Stimulated activated naive CD4-positive, alpha-beta T cell treated with Interleukin-2 at 50 U/mL for 16 hours (primary cell): Measurements from ENCODE around the gene LRRC7.
"Not testable (repeated sequence)": the region's sequence is repeated elsewhere in the genome, so short reads cannot be mapped to it uniquely, and the experiment has no call there.

Source experiments
- DNase-seq: peaks from one replicate; lab custom pipeline; 2025; lab: John Stamatoyannopoulos, UW

Gene LRRC7

GRCh38 chr1:69888016-69888415 is 320.3 kb downstream of the LRRC7 start:
- DNase-seq: not testable (repeated sequence)

- no peak for DNase-seq
Measured at GRCh38 chr1:69888657-69889056, 320.9 kb downstream of the LRRC7 start.

DNA sequence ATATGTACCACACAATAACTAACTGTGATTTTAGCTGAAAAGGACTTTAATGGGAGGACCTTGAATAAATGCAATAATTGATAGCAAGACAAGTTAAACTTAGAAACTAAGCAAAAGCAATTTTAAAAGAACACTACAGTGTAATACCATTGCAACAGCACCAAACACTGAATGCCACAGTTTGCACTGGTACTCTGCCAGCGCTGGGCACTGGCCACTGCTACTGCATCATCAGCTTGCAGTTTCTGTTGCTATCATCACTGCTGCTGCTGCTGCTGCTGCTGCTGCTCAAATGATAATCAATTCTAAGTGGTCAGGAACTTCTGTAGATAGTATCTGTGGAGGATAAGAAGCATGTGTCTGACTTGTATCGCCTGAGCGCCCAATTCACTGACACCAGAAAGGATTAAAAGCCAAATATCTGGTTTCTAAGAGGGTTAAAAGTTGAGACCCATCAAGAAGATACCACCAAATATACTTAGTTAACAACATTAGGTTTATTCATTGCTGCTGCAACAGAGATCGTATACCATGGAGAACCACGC is 330.8 kb downstream of the LRRC7 start:
- no peak for DNase-seq

DNA sequence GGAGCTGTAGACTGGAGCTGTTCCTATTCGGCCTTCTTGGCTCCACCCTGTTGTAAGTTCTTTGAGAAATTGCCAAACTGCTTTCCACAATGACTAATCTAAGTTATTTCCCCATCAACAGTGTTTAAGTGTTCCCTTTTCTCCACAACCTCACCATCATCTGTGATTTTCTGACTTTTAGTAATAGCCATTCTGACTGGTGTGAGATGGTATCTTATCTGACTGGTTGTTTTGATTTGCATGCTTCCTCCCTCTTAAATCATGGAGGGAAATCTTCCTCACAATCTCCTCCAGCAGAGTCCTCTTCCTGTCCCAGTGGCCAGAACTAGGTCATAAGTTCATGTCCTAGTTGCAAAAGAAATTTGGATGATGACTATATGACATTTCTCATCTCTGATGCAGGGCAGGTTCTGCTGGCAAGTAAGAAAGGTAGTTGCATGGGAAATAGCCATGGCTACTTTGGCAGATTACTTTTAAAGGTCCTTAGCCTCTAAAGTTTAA is 343.6 kb downstream of the LRRC7 start:
- DNase-seq: no peak

DNA sequence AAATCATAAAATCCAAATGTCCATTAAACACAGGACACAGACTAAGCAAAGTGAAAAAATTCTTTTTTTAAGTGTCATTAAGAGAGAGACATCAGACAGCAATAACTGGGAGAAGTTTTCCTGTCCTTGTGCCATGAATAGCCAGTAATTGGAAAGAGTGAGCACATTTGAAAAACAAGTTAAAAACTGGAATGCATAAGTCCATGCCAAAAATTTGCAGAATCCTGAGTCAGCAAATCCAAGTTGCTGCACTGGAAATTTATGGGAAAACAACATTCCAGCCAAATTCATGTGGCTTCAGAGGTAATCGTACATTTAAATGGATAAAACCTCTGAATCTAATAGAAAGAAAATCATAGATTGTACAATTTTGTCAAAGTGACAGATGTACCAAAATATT is 346.3 kb downstream of the LRRC7 start:
- DNase-seq: no peak

DNA sequence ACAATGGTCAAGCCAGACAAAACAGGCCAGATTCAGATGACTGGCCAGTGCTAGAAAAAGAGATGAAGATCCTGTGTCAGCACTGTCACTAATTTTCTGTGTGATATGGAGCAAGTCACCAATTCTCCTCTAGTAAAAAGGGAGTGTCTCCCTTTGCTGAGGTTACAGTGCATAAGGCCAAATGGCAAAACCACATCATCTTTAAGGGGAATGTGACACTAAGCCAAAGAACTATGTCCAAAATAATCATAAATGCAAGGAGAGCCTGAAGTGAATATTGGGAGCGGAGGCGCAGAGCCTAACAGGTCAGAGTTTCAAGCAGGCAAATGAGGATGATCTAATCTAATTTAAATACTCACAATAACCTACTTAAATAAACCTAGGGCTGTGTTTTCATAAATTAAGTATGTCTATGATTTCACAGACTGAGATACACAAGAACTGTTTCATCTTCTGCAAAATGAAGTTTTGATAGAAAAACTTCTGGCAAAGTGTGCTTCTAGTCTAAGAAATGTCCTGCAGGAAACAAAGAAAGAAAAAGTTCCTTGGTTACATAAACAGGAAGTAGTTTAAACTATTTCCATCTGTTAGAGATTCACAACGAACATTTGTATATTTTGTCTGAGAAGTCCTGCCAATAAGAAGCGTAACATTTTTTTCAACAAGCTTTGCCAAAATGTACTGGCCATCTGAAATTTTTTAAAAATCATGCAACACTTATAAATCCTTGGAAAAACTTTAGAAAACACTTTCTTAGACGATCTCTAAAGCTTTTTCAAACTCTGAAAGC is 347.4 kb downstream of the LRRC7 start:
- no peak for DNase-seq

DNA sequence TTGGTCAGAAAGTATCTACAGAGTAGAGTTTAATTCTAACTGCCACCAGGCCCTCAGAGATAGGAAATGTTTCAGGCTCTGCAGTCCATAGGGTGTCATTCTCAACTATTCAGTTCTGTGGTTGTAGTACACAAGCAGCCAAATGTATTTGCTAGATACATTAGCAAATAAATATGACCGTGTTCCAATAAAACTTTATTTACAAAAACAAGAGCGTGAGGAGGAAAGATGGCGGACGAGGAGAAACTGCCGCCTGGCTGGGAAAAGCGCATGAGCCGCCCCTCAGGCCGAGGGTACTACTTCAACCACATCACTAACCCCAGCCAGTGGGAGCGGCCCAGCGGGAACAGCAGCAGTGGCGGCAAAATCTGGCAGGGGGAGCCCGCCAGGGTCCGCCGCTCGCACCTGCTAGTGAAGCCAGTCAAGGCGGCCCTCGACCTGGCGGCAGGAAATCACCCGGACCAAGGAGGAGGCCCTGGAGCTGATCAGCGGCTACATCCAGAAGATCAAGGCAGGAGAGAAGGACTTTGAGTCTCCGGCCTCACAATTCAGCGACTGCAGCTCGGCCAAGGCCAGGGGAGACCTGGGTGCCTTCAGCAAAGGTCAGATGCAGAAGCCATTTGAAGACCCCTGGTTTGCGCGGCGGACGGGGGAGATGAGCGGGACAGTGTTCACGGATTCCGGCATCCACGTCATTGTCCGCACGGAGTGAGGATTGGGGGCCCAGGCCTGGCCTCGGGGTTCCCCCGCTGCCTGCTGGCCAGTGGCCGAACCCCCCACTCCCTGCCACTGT is 351.6 kb downstream of the LRRC7 start:
- no peak for DNase-seq

DNA sequence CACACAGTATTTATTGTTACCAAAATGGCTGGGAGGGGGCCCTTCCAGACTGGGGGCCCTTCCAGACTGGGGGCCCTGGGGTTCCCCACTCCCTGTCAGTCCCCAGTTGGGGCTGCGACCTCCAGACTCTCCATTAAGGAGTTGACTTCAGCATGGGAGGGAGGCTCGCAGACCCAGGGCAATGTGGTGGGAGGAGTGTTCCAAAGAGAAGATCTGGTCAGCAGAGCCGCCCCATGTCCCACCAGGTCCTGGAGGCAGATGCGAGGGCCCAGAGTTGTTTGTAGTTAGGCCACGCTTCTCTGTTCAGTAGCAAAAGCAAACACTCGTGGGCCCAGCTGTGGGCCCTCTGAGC is 352.2 kb downstream of the LRRC7 start:
- DNase-seq: no peak

DNA sequence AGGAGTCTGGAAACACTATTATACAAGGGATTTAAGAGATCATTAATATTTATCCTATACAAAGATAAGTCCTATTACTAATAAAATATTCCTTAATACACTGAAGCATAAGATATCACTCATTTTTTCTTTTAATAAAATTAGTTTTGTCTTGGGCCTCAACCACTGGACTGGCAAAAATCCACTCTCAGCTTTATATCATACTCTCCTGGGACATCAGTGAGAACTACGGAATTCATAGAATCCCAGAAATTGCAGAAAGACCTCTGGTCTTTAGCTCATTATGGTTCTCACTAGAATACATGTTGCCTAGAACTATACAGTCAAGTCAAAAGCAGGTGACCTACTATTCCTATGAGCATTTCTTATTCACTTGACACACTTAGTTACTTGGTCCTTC is 352.7 kb downstream of the LRRC7 start:
- DNase-seq: no peak

GRCh38 chr1:69921486-69921885 is 353.8 kb downstream of the LRRC7 start:
- DNase-seq: no peak

DNA sequence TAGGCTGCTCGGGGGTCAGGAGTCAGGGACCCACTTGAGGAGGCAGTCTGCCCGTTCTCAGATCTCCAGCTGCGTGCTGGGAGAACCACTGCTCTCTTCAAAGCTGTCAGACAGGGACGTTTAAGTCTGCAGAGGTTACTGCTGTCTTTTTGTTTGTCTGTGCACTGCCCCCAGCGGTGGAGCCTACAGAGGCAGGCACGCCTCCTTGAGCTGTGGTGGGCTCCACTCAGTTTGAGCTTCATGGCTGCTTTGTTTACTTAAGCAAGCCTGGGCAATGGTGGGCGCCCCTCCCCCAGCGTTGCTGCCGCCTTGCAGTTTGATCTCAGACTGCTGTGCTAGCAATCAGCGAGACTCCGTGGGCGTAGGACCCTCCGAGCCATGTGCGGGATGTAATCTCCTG is 360.5 kb downstream of the LRRC7 start:
- not testable (repeated sequence) for DNase-seq

DNA sequence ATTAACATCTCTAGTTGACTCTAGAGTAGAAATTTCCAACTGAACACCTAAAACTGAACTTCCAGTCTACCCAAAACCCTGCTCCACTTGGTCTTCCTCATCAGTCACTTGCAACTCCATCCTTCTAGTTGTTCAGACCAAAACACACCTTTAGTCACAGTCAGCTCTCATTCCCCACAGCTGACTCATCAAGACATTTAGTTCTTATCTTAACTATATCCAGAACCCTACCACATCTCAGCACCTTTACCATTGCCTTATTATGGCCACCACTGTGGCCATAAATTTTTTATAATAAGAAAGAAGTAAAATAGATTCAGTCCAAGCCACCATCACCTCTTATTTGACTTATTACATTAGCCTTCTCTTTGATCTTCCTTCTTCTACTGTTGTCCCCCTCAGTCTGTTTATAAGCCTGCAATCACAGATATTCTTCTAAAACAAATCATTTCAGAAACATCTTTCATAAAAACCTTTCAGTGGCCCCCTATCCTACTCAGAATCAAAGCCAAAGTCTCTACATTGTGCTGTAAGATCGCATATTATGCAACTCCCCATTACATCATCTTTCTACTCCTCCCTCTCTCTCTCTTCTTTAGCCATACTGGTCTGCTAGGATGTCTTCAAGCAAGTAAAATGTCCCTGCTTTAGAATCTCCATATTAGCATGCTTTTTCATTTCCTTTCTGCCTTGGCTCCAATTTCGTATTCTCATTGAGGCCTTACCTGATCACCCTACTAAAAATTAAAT is 361.8 kb downstream of the LRRC7 start:
- no peak for DNase-seq

DNA sequence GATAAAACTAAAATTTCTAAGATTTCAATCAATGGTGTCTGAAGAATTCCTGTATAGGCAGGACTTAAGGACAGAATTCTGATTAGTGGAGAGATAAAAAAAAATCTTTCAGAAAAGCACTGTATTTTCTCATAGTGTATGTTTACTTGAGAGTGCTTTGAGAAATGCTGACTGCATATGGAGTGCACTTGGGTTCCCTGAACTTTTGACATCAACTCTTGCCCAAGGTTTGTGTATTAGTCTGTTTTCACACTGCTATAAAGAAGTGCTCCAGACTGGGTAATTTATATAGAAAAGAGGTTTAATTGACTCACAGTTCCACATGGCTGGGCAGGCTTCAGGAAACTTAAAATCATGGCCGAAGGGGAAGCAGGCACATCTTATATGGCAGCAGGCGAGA is 362.7 kb downstream of the LRRC7 start:
- no peak for DNase-seq

GRCh38 chr1:69932760-69933159 is 365.0 kb downstream of the LRRC7 start:
- DNase-seq: no peak

DNA sequence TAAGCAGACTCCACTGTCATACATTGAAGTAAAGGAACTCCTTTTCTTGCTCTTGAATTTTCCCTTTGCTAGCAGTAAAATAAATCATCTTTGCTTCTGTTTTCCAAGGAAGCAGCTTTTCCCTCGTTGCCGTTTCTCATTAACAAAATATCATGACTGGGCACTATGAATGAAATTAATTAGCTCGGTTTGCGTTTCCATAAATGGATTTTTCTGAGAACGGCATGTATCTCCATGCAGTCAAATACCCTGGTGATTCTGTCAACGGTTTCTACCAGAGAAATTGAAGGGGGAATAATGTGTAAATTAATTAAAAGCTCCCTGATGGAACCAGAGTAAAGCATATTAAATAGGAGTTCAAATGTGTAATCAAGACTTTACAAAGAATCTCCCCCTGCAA is 372.5 kb downstream of the LRRC7 start:
- no peak for DNase-seq

GRCh38 chr1:69940816-69941215 is 373.1 kb downstream of the LRRC7 start:
- DNase-seq: no peak

DNA sequence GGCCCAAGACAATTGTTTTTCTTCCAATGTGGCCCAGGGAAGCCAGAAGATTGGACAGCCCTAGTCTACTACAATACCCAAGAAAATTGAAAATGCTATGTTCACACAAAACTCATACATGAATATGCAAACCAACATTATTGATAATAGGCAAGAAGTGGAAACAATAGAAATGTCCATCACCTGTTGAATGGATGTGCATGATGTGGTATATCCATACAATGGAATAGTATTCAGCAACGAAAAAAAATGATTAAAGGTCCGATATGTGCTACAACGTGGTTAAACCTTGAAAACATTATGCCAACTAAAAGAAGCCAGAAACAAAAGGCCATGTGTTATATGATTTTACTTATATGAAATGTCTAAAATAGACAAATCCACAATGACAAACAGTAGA is 375.3 kb downstream of the LRRC7 start:
- DNase-seq: no peak

DNA sequence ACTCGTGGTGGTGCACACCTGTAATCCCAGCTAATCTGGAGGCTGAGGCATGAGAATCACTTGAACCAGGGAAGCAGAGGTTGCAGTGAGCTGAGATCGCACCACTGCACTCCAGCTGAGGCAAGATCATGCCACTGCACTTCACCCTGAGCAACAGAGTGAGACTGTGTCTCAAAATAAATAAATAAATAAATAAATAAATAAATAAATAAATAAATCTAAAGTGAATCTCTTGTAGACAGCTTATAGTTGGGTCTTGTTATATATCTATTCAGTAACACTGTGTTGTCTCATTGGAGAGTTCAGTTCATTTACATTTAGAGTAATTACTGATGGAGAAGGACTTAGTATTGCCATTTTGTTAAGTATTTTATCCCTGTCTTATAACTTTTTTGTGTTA is 379.2 kb downstream of the LRRC7 start:
- DNase-seq: no peak

DNA sequence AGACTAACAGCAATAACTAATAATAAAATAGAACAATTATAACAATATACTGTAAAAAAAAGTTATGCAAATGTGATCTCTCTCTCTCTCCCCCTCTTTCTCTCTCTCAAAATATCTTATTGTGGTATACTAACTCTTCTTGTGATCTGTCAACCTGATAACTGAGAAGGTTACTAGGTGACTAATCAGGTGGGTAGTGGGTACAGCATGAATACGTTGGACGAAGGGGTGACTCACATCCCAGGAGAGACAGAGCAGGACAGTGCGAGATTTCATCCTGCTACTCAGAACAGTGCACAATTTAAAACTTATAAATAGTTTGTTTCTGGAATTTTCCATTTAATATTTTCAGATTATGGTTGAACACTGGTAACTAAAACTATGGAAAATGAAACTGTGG is 380.1 kb downstream of the LRRC7 start:
- no peak for DNase-seq

GRCh38 chr1:69952676-69953075 is 385.0 kb downstream of the LRRC7 start:
- DNase-seq: no peak

GRCh38 chr1:69962452-69962851 is 394.7 kb downstream of the LRRC7 start:
- not testable (repeated sequence) for DNase-seq

DNA sequence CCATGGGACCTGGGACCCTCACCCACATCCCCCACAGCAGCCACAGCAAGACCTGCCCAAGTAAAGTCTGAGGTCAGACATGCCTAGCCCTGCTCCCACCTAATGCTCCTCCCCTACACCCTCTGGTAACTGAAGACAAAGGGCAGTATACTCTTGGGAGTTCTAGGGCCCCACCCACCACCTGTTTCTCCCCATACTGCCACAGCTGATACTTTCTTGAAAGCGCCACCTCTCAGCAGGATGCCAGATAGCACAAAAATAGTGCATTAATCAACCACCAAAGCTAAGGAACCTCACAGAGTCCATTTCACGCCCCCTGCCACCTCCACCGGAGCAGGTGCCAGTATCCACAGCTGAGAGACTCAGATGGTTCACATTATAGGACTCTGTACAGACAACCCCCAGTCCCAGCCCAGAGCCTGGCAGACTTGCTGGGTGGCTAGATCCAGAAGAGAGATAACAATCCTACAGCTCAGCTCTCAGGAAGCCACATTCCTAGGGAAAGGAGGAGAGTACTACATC is 399.6 kb downstream of the LRRC7 start:
- no peak for DNase-seq
